OCI-LY7 (cell line): ENCODE data around the gene ZNF583. TPM values are rescaled to one million over a fixed set of nuclear protein-coding genes. Genes with fewer than 3 reads are reported as not detected.

Experiments
- BruUV-seq: library from RNA; stranded (reverse); fragments of 400-500 nt; replicated peaks from 2 replicates; lab custom pipeline; 2021; lab: Mats Ljungman, UMichigan
- CTCF ChIA-PET: fragments of 300-600 bp; sonication (Branson Sonifier 250); formaldehyde crosslinking; loops from one replicate; lab custom pipeline; 2022; ENCODE audit warnings: antibody characterized with exemption; ENCODE audit not compliant: unreplicated experiment; lab: Charles Lee
- POLR2A ChIA-PET: fragments of 300-600 bp; sonication (Branson Sonifier 250); formaldehyde crosslinking; loops from one replicate; lab custom pipeline; 2022; ENCODE audit warnings: antibody characterized with exemption; lab: Charles Lee
- DNase-seq: peaks from one replicate; pipeline ENCODE4 v3.0.0-alpha.2; 2015; ENCODE audit warnings: low spot score
- H2AFZ ChIP-seq: fragments of 200-600 bp; sonication (generic), shearing (Covaris generic); 2 replicates; pipeline ENCODE4 v1.6.1; 2014; ENCODE audit warnings: mild to moderate bottlenecking, antibody characterized with exemption, low read length, moderate library complexity
- H3K27ac ChIP-seq: fragments of 200-600 bp; sonication (generic); 2 replicates; pipeline ENCODE4 v1.5.1; 2014; ENCODE audit warnings: mixed run types, low read depth, mild to moderate bottlenecking, moderate library complexity, low read length, inconsistent platforms; ENCODE audit not compliant: poor library complexity, severe bottlenecking
- H3K36me3 ChIP-seq: fragments of 200-600 bp; sonication (generic); 2 replicates; pipeline ENCODE4 v1.6.1; 2014; ENCODE audit warnings: mild to moderate bottlenecking, antibody characterized with exemption, low read length, moderate library complexity, mixed read lengths; ENCODE audit not compliant: insufficient read depth
- H3K4me1 ChIP-seq: fragments of 200-600 bp; sonication (generic); 2 replicates; pipeline ENCODE4 v1.5.1; 2014; ENCODE audit warnings: mild to moderate bottlenecking, low read length; ENCODE audit not compliant: insufficient read depth, poor library complexity, severe bottlenecking
- H3K4me2 ChIP-seq: fragments of 200-600 bp; sonication (generic); 2 replicates; pipeline ENCODE4 v1.6.1; 2014; ENCODE audit warnings: mild to moderate bottlenecking, low read length
- H3K4me3 ChIP-seq: fragments of 200-600 bp; sonication (generic); 2 replicates; pipeline ENCODE4 v1.5.1; 2014; ENCODE audit warnings: mild to moderate bottlenecking, low read depth, low read length; ENCODE audit not compliant: poor library complexity, severe bottlenecking
- H3K79me2 ChIP-seq: fragments of 200-600 bp; sonication (generic); 2 replicates; pipeline ENCODE4 v1.6.1; 2016; ENCODE audit warnings: low read depth, mild to moderate bottlenecking, low read length, moderate library complexity, mixed read lengths; ENCODE audit not compliant: insufficient read depth
- H3K9me2 ChIP-seq: fragments of 200-600 bp; sonication (generic); 2 replicates; pipeline ENCODE4 v1.6.1; 2016; ENCODE audit warnings: mild to moderate bottlenecking, low read length, mixed read lengths; ENCODE audit not compliant: insufficient read depth
- H3K9me3 ChIP-seq: fragments of 200-600 bp; sonication (generic); 2 replicates; pipeline ENCODE4 v1.6.1; 2014; ENCODE audit warnings: mild to moderate bottlenecking, mixed run types, low read length, mixed read lengths
- H4K20me1 ChIP-seq: fragments of 200-600 bp; sonication (generic); 2 replicates; pipeline ENCODE4 v1.6.1; 2014; ENCODE audit warnings: mild to moderate bottlenecking, antibody characterized with exemption, low read length, moderate library complexity, mixed read lengths; ENCODE audit not compliant: insufficient read depth
- EZH2phosphoT487 ChIP-seq: fragments of 200-600 bp; sonication (generic); IDR thresholded peaks from 2 replicates; pipeline ENCODE4 v1.6.1; 2018; ENCODE audit warnings: low read depth, borderline replicate concordance, mild to moderate bottlenecking, mixed run types, antibody characterized with exemption, low read length, moderate library complexity, mixed read lengths
- intact Hi-C: fragments of 100-400 bp; cut with micrococcal nuclease; formaldehyde crosslinking; loops from one replicate; pipeline ENCODE4 v1.10.0; 2022; ENCODE audit not compliant: unreplicated experiment
- total RNA-seq, 2 experiments: library from RNA; depleted of rRNA in 1 of 2; stranded (reverse); fragments of >200 nt in 1 of 2; shearing (Covaris generic) in 1 of 2; gene quantifications; 2 replicates each; pipeline ENCODE4 v1.2.3, GENCODE V29; 2014 to 2022
- TF ChIP-seq, protein P1 (sequence below): fragments of 200-600 bp; sonication (generic); conservative IDR thresholded peaks from 2 replicates; pipeline ENCODE4 v1.5.1; 2014; ENCODE audit warnings: mild to moderate bottlenecking, antibody characterized with exemption, low read length, moderate library complexity, mixed read lengths

Gene ZNF583
- total RNA-seq, 2 experiments from 2014 or later, result 0.73 to 3.0 TPM

DNA sequence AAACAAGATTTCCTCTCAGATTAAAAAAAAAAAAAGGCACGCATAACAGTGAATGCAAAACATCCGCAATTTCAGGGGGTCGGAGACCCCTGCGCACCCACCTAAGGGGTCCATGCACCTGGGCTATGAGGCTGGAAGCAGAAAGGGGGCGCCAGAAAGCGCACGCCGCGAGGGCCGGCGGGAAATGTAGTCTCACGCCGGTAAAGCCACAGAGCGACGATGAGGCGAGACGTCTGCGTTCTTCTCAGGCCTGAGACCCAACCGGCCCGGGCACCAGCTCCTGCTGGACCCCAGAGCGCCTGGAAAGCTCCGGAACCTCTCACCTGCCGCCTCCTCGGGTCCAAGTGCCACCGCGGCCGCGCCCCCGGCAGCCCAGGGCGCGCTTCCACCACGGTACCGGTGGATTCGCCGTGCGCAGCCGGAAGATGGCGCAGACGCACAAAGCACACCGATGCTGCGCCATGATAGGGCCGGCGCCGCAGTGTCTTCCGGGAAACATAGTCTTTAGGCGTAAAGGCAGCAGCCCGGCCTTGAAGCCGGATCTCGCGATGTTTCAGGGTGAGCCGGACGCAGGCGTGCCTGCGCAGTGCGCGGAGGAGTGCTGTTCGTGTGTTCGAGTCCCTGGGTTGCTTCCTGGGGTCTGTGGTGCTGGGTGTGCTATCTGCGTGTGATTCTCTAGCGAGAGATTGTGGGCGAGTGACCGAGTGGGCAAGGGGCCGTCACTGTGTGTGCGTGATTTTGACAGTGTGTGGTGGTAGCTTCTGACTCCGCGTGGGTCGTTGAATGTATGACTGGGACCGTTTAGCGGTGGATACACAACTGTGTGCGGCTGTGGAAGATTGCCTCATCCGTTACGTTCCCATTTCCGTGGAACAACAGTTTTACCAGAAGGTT lies 10.8 kb upstream of the ZNF583 start, which contains the start of gene ZNF582:
ZNF582 (minus strand) TSS at position 416 of the 894 bp plus-strand sequence. CDS start 1,782 bp downstream, outside the sequence.
- H3K4me3 ChIP-seq, result no peak within 1 kb of the TSS
- no peak within 1 kb of the TSS for H2AFZ ChIP-seq
- H3K27ac ChIP-seq, result no peak within 1 kb of the TSS
- no peaks in the 10 kb centered on the region for H3K9me3 ChIP-seq
- intact Hi-C loops, result no loop called here
- DNase-seq, result no peak
- H3K9me2 ChIP-seq, result no peaks in the 10 kb centered on the region
- ChIA-PET CTCF (no interaction called here), POLR2A (interaction anchor here (0.7 kb wide), 1 partner anchor 801 kb away, joined by 3 read pairs; no protein-coding TSS in a partner anchor)
- no peaks in the 10 kb centered on the region for H3K4me1 ChIP-seq
- no TSS peak for BruUV-seq
- no peaks in the 10 kb centered on the region for H4K20me1 ChIP-seq
- TF ChIP-seq, protein P1, sequence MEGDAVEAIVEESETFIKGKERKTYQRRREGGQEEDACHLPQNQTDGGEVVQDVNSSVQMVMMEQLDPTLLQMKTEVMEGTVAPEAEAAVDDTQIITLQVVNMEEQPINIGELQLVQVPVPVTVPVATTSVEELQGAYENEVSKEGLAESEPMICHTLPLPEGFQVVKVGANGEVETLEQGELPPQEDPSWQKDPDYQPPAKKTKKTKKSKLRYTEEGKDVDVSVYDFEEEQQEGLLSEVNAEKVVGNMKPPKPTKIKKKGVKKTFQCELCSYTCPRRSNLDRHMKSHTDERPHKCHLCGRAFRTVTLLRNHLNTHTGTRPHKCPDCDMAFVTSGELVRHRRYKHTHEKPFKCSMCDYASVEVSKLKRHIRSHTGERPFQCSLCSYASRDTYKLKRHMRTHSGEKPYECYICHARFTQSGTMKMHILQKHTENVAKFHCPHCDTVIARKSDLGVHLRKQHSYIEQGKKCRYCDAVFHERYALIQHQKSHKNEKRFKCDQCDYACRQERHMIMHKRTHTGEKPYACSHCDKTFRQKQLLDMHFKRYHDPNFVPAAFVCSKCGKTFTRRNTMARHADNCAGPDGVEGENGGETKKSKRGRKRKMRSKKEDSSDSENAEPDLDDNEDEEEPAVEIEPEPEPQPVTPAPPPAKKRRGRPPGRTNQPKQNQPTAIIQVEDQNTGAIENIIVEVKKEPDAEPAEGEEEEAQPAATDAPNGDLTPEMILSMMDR, result 0 out of 2 replicates have a peak, but pooled peaks have one; percentile 29
- TF ChIP-seq EZH2phosphoT487, result no peak
- H3K79me2 ChIP-seq, result no peaks in the 10 kb centered on the region
- no peak within 1 kb of the TSS for H3K4me2 ChIP-seq
- no peaks in the 10 kb centered on the region for H3K36me3 ChIP-seq

GRCh38 chr19:56398809-56399208 lies 5.3 kb upstream of the ZNF583 start:
- ChIA-PET POLR2A (no interaction called here), CTCF (no interaction called here)
- Histone ChIP-seq H2AFZ (no peak overlapping the region), H3K79me2 (no peaks in the 10 kb centered on the region), H3K4me3 (no peak overlapping the region), H3K36me3 (no peaks in the 10 kb centered on the region), H3K27ac (no peak overlapping the region), H3K9me2 (no peaks in the 10 kb centered on the region), H3K4me1 (no peaks in the 10 kb centered on the region), H3K4me2 (no peak overlapping the region), H3K9me3 (no peaks in the 10 kb centered on the region; the same call in 1 of the 2 replicates), H4K20me1 (no peaks in the 10 kb centered on the region)
- DNase-seq, result no peak
- intact Hi-C loops, result no loop called here
- no TSS peak for BruUV-seq
- TF ChIP-seq EZH2phosphoT487, result no peak
- TF ChIP-seq, protein P1, result no peak
